H1 (cell line): ENCODE measurements around the gene SRCIN1. TPM values are rescaled to one million over a fixed set of nuclear protein-coding genes. Genes with fewer than 3 reads are reported as not detected.

Experiments used
- CBX8 ChIP-seq: fragments of 300-800, 300-1000 bp; sonication (generic); IDR thresholded peaks from 2 replicates; pipeline ENCODE4 v1.7.1; 2016; ENCODE audit warnings: low read depth, low read length, borderline replicate concordance
- RBBP5 ChIP-seq: IDR thresholded peaks from 2 replicates; pipeline ENCODE4 v1.7.1; 2012; ENCODE audit warnings: low read depth, mild to moderate bottlenecking, inconsistent platforms, low read length, moderate library complexity, borderline replicate concordance
- SP2 ChIP-seq: IDR thresholded peaks from 2 replicates; pipeline ENCODE4 v1.6.1; 2012; ENCODE audit warnings: mild to moderate bottlenecking, low read length, inconsistent platforms
- SRF ChIP-seq: IDR thresholded peaks from 2 replicates; pipeline ENCODE4 v1.6.1; 2011; ENCODE audit warnings: mild to moderate bottlenecking, low read depth, low read length, moderate library complexity
- TBP ChIP-seq: IDR thresholded peaks from 2 replicates; pipeline ENCODE4 v1.6.1; 2011; ENCODE audit warnings: low read depth, low read length, improper control_type of control experiment
- TEAD4 ChIP-seq: IDR thresholded peaks from 2 replicates; pipeline ENCODE4 v1.6.1; 2012; ENCODE audit warnings: low read depth, low read length, inconsistent platforms, mixed read lengths
- polyA plus RNA-seq, 7 experiments: library from polyadenylated mRNA; depleted of rRNA in 3 of 7; stranded (reverse) in 5 of 7; unstranded in 2 of 7; fragments of >200 nt in 5 of 7; fragments of 200-250 nt in 2 of 7; gene quantifications; 1 replicate in 5 of 7; 2 replicates in 1 of 7; 4 replicates in 1 of 7; pipeline versions ENCODE4 v1.2.1 to v1.2.3, GENCODE V29; 2011 to 2013; ENCODE audit warnings: missing spikeins in 2 of 7, mixed read lengths in 2 of 7
- total RNA-seq: library from RNA; stranded (reverse); fragmentation: NEBNext Ultra II Directional; extraction: Animal tissue kit (Norgen Biotek cat#: 25700); gene quantifications from 2 replicates; pipeline ENCODE4 v1.2.1, GENCODE V29; 2021
- TF ChIP-seq, protein P1 (sequence below): IDR thresholded peaks from 2 replicates; pipeline ENCODE4 v1.6.1; 2012; ENCODE audit warnings: low read length, inconsistent platforms

SRCIN1 gene
- total and polyA plus RNA-seq, 2 of the 8 experiments (the other 6 are each of a cell fraction or from before 2014, with no cell fraction given) = 2.8 to 3.8 TPM

DNA sequence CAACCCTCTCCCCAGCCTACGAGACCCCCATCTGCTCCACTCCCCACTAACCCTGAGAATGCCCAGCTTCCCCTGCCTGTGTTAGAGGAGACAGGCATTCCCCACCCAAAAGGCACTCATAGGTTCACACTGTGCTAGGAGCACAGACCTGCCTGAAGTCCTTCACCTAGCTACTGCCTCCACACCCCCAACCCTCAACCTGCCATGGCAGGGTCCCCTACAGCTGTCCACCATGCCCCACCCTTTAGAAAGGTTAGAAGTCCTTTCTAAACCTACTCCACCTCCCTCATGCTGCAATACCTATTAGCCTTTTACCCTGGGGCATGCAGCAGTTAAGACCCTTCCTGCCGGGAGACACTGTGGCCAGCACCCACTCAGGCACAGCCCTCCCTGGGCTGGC, 9.1 kb downstream of the SRCIN1 start (continued):
- no peak for TF ChIP-seq SP2
- TF ChIP-seq SRF = no peak
- no peak for TF ChIP-seq TBP
- TF ChIP-seq, protein P1, sequence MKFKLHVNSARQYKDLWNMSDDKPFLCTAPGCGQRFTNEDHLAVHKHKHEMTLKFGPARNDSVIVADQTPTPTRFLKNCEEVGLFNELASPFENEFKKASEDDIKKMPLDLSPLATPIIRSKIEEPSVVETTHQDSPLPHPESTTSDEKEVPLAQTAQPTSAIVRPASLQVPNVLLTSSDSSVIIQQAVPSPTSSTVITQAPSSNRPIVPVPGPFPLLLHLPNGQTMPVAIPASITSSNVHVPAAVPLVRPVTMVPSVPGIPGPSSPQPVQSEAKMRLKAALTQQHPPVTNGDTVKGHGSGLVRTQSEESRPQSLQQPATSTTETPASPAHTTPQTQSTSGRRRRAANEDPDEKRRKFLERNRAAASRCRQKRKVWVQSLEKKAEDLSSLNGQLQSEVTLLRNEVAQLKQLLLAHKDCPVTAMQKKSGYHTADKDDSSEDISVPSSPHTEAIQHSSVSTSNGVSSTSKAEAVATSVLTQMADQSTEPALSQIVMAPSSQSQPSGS = no peak
- no peak for TF ChIP-seq RBBP5
- no peak for TF ChIP-seq TEAD4
- TF ChIP-seq CBX8 = no peak
